Mesodermal cell (in vitro differentiated cells): ENCODE results near the gene SEZ6L2.

ENCODE experiments used
- H3K27ac ChIP-seq: 2 replicates; pipeline ENCODE4 v1.7.0; 2013; ENCODE audit warnings: mild to moderate bottlenecking, low read depth, low read length, moderate library complexity; ENCODE audit not compliant: severe bottlenecking
- H3K36me3 ChIP-seq: 2 replicates; pipeline ENCODE4 v1.7.1; 2013; ENCODE audit warnings: mild to moderate bottlenecking, low read length, moderate library complexity; ENCODE audit not compliant: control insufficient read depth, insufficient read depth
- H3K4me1 ChIP-seq: one replicate; pipeline ENCODE4 v1.7.1; 2013; ENCODE audit warnings: mild to moderate bottlenecking, low read length; ENCODE audit not compliant: insufficient read depth, control insufficient read depth, poor library complexity, severe bottlenecking
- H3K4me3 ChIP-seq: 2 replicates; pipeline ENCODE4 v1.7.0; 2013; ENCODE audit warnings: low read length, control low read depth, mild to moderate bottlenecking; ENCODE audit not compliant: insufficient read depth, poor library complexity, severe bottlenecking; ENCODE audit errors: extremely low read depth
- H3K9me3 ChIP-seq: 2 replicates; pipeline ENCODE4 v1.7.1; 2013; ENCODE audit warnings: mild to moderate bottlenecking, low read length, moderate library complexity; ENCODE audit not compliant: control insufficient read depth
- WGBS, 2 experiments: methylation state at CpG; one replicate each; pipeline ENCODE4 v1.1.5; 2013; ENCODE audit warnings: missing lambda C conversion rate in 2 of 2; ENCODE audit not compliant: insufficient coverage in 2 of 2; 5-methylcytosine and 5-hydroxymethylcytosine counted together

The SEZ6L2 gene

DNA sequence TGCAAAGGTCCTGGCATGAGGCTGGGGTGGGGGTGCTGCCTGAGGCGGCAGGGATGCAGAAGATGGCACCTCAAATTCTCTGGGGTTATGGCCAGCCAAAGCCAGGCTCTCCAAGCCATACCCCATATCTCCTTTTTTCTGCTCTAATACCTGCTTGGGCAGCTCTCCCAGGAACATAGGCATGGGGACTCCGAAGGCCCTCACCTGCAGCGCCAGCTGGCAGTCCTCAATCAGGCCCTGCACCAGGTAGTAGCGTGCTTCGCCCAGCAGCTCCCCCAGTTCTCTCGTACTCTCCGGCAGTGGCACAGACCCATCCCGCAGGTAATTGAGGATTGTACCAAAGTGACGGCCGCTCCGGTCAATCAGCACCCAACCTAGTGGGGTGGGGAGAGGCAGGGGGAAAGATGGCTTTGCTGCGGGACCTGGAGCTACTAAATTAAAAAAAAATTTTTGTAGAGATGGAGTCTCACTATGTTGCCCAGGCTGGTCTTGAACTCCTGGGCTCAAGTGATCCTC is 23.7 kb upstream of the SEZ6L2 start:
- H3K27ac ChIP-seq = no peak overlapping the region
- WGBS, 2 experiments = 98% methylated on average over 8 to 12 of the region's 12 CpGs
- H3K4me1 ChIP-seq = peaks cover 11% of the 10 kb centered on the region
- H3K4me3 ChIP-seq = no peak overlapping the region
- peaks cover 43% of the 10 kb centered on the region for H3K36me3 ChIP-seq
- no peaks in the 10 kb centered on the region for H3K9me3 ChIP-seq

DNA sequence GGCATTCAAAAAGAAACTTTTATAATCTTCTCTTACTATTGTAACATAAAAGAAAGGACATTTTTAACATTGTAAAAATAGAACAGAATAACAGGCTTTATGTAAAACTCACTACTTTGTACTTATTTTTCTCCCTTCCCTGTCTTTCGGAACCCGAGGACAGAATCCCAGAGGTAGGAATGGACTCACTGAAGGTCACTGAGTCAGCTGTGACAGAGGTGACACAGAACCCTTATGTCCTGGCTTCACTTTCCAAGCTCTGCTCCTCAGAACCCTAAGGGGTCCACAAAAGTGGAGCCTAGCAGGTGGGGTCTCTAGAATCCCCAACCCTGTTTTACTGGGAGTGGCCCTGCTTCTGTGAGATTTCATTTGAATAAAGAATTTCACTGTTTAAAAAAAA is 23.0 kb upstream of the SEZ6L2 start:
- Histone ChIP-seq H3K27ac (no peak overlapping the region), H3K4me1 (peaks cover 11% of the 10 kb centered on the region), H3K36me3 (peaks cover 44% of the 10 kb centered on the region), H3K9me3 (no peaks in the 10 kb centered on the region), H3K4me3 (no peak overlapping the region)
- 100% methylated on average over 2 of the region's 2 CpGs for WGBS, 2 experiments

DNA sequence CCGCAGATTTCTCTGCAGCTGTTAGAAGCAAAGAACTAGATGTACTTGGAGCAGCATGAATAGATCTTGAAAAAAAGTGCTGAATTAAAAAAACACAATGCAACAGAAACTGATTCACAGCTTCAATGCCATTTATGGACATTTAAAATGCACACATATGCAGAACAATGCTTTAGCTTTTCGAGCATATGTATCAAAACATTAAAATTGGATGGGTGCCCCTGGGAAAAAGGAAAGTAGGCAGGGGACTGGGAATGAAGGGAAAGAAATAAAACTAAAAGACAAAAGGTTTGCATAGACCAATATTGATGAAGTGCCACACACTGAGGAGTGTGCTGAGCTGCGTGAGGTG is 21.7 kb upstream of the SEZ6L2 start:
- Histone ChIP-seq H3K9me3 (no peaks in the 10 kb centered on the region), H3K4me3 (no peak overlapping the region), H3K4me1 (peaks cover 5% of the 10 kb centered on the region), H3K27ac (no peak overlapping the region), H3K36me3 (peaks cover 56% of the 10 kb centered on the region)
- 88 to 94% methylated on average over 2 of the region's 3 CpGs for WGBS, 2 experiments

DNA sequence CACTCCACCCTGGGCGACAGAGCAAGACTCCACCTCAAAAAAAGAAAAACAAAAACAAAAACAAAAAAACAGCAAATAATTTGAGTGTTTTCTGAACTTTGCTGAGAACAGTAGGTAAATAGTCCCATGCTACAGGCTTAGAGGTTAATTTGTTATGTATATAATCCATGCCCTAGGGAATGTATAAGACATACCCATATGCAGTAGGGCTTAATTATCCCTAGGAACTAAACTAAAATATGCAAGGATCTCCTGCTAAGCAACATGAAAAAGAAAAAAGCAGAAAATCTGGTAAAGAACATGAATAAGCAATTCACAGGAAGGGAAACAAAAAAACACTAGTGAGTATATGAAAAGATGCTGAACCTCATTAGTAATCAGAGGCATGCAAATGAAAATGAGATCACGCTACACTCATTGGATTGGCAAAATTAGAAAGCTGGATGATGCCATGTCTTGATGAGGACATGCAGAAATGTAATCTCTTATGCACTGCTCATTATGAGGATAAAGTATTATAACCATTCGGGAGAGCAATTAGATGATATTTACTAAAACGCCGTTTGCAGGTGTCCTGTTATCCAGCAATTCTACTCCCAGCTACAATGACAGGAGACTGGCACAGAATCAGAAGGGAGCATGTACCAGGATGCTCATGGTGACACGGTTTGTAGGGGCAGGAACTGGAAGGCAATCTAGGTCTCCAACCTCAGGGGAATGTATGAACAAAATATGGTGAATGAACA is 21.1 kb upstream of the SEZ6L2 start:
- peaks cover 56% of the 10 kb centered on the region for H3K36me3 ChIP-seq
- no peak overlapping the region for H3K4me3 ChIP-seq
- 92 to 97% methylated on average over 5 of the region's 6 CpGs for whole genome bisulfite sequencing, 2 experiments
- H3K9me3 ChIP-seq = no peaks in the 10 kb centered on the region
- peaks cover 5% of the 10 kb centered on the region for H3K4me1 ChIP-seq
- no peak overlapping the region for H3K27ac ChIP-seq

DNA sequence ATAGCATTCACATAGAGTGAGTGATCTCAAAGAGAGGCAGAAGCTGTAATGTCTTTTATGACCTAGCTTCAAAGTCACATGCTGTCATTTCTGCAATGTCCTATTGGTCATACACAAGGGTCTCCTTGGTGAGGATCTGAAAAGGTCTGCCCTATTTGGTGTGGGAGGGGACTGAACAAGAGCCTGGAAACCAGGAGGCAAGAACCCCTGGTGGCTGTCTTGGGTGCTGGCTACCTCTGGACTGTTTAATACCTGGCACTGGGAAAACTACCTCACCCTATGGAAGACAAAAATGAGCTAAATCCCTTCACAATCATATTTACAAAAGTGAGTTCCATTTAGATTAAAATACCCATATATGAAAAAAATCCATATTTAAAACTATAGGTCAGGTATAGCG is 17.6 kb upstream of the SEZ6L2 start:
- Histone ChIP-seq H3K36me3 (peaks cover 57% of the 10 kb centered on the region), H3K9me3 (no peaks in the 10 kb centered on the region), H3K4me3 (no peak overlapping the region), H3K4me1 (no peaks in the 10 kb centered on the region), H3K27ac (no peak overlapping the region)
- no CpG with 5 or more reads among the region's 1 CpG for WGBS, 2 experiments

DNA sequence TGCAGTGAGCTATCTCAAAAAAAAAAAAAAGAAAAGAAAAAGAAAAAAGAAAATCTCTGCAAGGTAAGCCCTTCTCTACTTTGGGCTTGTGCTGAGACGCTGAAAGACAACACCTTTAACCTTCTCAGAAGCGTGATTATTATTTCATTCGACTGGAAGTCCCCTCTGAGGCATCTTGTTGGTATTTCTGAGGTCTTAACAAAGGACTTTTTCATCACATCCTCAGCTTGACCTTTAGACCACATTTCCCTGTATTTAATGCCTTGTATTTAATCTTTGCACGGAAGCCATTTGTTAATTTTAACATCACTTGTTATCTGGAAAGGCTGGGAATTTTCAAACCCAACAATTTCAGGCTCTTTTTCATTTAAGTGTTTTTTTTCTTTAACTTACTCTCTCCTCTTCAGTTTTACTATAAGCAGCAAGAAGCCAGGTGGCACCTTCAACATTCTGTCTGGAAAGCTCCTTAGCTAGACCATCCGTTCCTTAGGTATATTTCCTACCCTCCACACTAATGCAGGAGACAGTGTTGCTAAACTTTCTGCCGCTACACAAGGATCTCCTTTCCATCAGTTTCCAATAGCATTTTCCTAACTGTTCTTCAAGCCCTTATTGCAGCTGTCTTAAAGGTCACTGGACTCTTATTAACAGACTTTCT is 16.4 kb upstream of the SEZ6L2 start:
- peaks cover 47% of the 10 kb centered on the region for H3K36me3 ChIP-seq
- no peaks in the 10 kb centered on the region for H3K4me1 ChIP-seq
- no peak overlapping the region for H3K4me3 ChIP-seq
- no peak overlapping the region for H3K27ac ChIP-seq
- 95 to 100% methylated on average over 2 to 5 of the region's 6 CpGs for WGBS, 2 experiments
- H3K9me3 ChIP-seq = no peaks in the 10 kb centered on the region

DNA sequence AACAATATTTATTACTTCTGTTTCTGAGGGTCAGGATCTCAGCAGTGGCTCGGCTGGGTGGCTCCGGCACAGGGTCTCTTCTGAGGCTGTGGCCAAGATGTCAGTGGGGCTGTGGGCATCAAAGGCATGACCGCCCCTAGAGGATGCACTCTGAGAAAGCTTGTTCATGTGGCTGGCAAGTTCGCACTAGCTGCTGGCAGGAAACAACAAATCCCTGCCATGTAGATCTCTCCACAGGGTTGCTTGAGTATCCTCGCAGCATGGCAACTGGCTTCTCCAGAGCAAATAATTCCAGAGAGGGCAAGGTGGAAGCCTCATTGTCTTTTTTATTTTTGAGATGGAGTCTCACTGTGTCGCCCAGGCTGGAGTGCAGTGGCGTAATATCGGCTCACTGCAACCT is 14.2 kb upstream of the SEZ6L2 start:
- H3K4me1 ChIP-seq = no peaks in the 10 kb centered on the region
- 87 to 95% methylated on average over 6 to 8 of the region's 8 CpGs for WGBS, 2 experiments

DNA sequence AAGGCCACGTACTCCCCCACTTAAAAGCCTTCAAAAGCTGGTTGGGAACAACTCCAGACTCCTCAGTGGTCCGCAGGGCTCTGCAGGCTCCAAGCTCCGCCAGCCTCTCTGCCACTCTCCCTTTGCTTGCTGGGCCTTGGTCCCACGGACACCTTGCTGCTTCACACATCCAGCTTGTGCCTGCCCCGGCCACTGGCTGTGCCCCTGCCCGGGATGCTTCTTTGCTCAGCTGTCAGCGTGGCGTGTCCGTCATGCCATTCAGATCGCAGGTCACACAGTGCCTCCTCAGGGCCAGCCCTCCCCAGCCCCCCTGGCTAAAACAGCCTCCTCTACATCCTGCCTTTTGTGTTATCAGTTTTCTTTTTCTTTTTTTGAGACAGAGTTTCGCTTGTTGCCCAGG is 12.7 kb upstream of the SEZ6L2 start:
- H3K27ac ChIP-seq = no peak overlapping the region
- peaks cover 24% of the 10 kb centered on the region for H3K36me3 ChIP-seq
- no peaks in the 10 kb centered on the region for H3K4me1 ChIP-seq
- H3K4me3 ChIP-seq = no peak overlapping the region
- no peaks in the 10 kb centered on the region for H3K9me3 ChIP-seq
- 86 to 91% methylated on average over 10 to 11 of the region's 11 CpGs for WGBS, 2 experiments

More for the DNA sequence above, 14.2 kb upstream of the SEZ6L2 start:
- no peak overlapping the region for H3K27ac ChIP-seq
- H3K36me3 ChIP-seq = peaks cover 28% of the 10 kb centered on the region
- H3K9me3 ChIP-seq = no peaks in the 10 kb centered on the region
- H3K4me3 ChIP-seq = no peak overlapping the region

DNA sequence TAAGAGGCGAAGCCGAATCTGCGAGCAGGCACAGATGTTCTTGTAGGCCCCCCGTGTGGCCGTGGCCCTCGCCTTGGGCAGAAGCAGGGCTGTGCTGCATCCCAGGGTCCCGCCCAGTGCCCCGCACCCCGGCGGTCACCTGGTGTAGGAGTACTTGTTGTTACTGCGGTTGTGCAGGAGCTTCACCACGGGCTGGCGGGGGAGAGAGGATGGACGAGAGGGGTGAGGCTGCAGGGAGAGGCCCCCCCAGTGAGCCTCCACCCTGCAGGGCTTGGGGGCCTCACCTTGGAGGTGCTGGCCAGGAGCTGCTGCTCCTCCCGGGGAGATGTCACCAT is 12.3 kb upstream of the SEZ6L2 start:
- no peak overlapping the region for H3K4me3 ChIP-seq
- no peak overlapping the region for H3K27ac ChIP-seq
- H3K9me3 ChIP-seq = no peaks in the 10 kb centered on the region
- WGBS, 2 experiments = 92% methylated on average over 15 of the region's 15 CpGs
- peaks cover 20% of the 10 kb centered on the region for H3K36me3 ChIP-seq
- no peaks in the 10 kb centered on the region for H3K4me1 ChIP-seq

DNA sequence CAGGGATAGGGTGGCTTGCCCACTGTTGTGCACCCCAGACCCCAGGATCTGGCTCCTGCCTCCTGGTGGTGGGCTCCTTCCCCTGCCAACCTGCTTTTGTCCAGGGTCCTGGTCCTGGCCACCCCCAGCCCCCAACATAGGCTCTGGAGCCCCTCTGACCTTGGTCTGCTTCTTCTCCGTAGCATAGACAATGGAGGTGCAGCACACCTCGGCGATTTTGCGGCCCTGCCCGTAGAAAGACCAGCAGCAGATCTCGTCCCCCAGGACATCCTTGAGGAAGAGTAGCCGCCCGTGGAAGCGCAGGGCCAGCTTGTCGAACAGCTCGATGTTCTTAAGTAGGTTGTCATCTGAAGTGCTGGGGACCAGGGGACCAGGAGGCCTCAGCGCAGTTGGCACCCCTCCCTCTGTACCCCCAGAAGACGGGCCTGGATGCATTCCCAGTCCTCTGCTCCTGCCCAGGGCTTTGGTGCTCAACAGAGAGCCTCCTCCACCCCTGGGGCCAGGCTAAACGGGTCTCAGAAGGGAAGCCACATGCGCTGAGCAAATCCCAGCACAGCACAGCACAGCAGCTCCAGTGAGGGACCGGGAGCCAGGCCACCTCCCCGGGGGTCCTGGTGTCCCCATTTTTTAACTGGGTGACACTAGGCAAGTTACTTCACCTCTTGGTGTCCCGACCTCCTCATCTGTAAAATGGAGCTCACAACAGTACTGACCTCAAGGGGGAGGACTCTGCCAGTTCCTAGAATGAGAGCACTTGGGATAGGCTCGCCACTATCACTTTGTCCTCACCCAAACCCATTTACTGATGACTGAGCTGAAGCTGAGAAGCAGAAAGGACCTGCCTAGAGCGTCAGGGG is 11.7 kb upstream of the SEZ6L2 start:
- no peak overlapping the region for H3K27ac ChIP-seq
- peaks cover 18% of the 10 kb centered on the region for H3K36me3 ChIP-seq
- 85 to 95% methylated on average over 13 to 20 of the region's 20 CpGs for WGBS, 2 experiments
- no peaks in the 10 kb centered on the region for H3K4me1 ChIP-seq
- no peaks in the 10 kb centered on the region for H3K9me3 ChIP-seq
- H3K4me3 ChIP-seq = no peak overlapping the region
